HG03469 (cell line): ENCODE results near the gene PPIE.

Experiments used
- ATAC-seq: cut with Tn5 transposase; IDR thresholded peaks from one replicate; pipeline ENCODE4 v1.9.1; 2021; ENCODE audit warnings: mild to moderate bottlenecking, moderate library complexity, moderate number of reproducible peaks; ENCODE audit not compliant: unreplicated experiment

Gene PPIE

GRCh38 chr1:39800471-39800835, 61.8 kb downstream of the PPIE start:
- ATAC-seq: no peak

GRCh38 chr1:39802496-39803260, 64.0 kb downstream of the PPIE start:
- ATAC-seq: no peak

- ATAC-seq: no peak
These were observed 66.7 kb downstream of the PPIE start for GRCh38 chr1:39805385-39805784.

GRCh38 chr1:39808784-39809517, 70.3 kb downstream of the PPIE start:
- ATAC-seq: no peak

GRCh38 chr1:39812913-39813312, 74.2 kb downstream of the PPIE start:
- no peak for ATAC-seq
